K562 (cell line): Measurements from ENCODE around the gene SPATS1. TPM values are rescaled to one million over a fixed set of nuclear protein-coding genes. Genes with fewer than 3 reads are reported as not detected.

ENCODE experiments used
- ATAC-seq: fragments of 200-7000 bp; cut with Tn5 transposase; 3 replicates; pipeline ENCODE4 v1.9.1; 2020; ENCODE audit warnings: moderate library complexity
- BruUV-seq: library from RNA; stranded (reverse); fragments of 400-500 nt; replicated peaks from 2 replicates; lab custom pipeline; 2021; lab: Mats Ljungman, UMichigan
- CTCF ChIA-PET: fragments of 300-600 bp; formaldehyde crosslinking; extraction: SDS; loops from one replicate; lab custom pipeline; 2021; ENCODE audit warnings: low intra/inter-chr PET ratio; lab: Yijun Ruan, JAX
- POLR2A ChIA-PET: fragments of 300-600, 350-650 bp; sonication (Branson Sonifier 250); formaldehyde crosslinking; extraction: SDS; loops from one replicate; lab custom pipeline; 2021; ENCODE audit warnings: antibody characterized with exemption, inconsistent platforms; lab: Yijun Ruan, JAX
- DNase-seq, 4 experiments: peaks; one replicate each; pipeline versions ENCODE4 v3.0.0 to v3.0.0-alpha.2; 2011 to 2018; ENCODE audit warnings: low spot score in 3 of 4, mixed read lengths in 3 of 4; ENCODE audit errors: extremely low read depth in 1 of 4
- FAIRE-seq: peaks from 2 replicates; lab custom pipeline; 2011; peaks lifted over from hg19 to GRCh38; lab: Jason Lieb, UNC
- H2AFZ ChIP-seq: 2 replicates; pipeline ENCODE4 v1.6.0; 2011; ENCODE audit warnings: low read depth, low read length, control low read depth, inconsistent platforms
- H3K27ac ChIP-seq: fragments of 200-600 bp; 3 replicates; pipeline ENCODE4 v1.8.0; 2011; ENCODE audit warnings: low read depth, mild to moderate bottlenecking, control low read depth, inconsistent platforms, low read length, moderate library complexity, mixed read lengths; ENCODE audit errors: extremely low read depth
- H3K27me3 ChIP-seq, 2 experiments: fragments of 300-600 bp in 1 of 2; 2 replicates in 1 of 2; 3 replicates in 1 of 2; pipeline versions ENCODE4 v1.6.0 to v1.8.0; 2011; ENCODE audit warnings: inconsistent platforms in 2 of 2, low read length in 2 of 2, mild to moderate bottlenecking in 1 of 2, mixed read lengths in 1 of 2, moderate library complexity in 1 of 2; ENCODE audit not compliant: control insufficient read depth in 2 of 2, insufficient read depth in 2 of 2
- H3K36me3 ChIP-seq: fragments of 300-600 bp; 3 replicates; pipeline ENCODE4 v1.8.0; 2011; ENCODE audit warnings: mild to moderate bottlenecking, low read length, inconsistent platforms; ENCODE audit not compliant: control insufficient read depth, insufficient read depth
- H3K4me1 ChIP-seq, 2 experiments: fragments of 200-600 bp in 1 of 2; replicated peaks in 1 of 2; 2 replicates in 1 of 2; 3 replicates in 1 of 2; pipeline versions ENCODE4 v1.5.1 to v1.8.0; 2011; ENCODE audit warnings: inconsistent platforms in 2 of 2, low read length in 2 of 2, mild to moderate bottlenecking in 1 of 2, mixed read lengths in 1 of 2, moderate library complexity in 1 of 2; ENCODE audit not compliant: control insufficient read depth in 2 of 2, insufficient read depth in 2 of 2
- H3K4me2 ChIP-seq: 2 replicates; pipeline ENCODE4 v1.6.1; 2011; ENCODE audit warnings: low read length, control low read depth, inconsistent platforms, mixed read lengths; ENCODE audit not compliant: insufficient read depth
- H3K4me3 ChIP-seq: fragments of 200-600 bp; sonication (generic), shearing (Covaris generic); 2 replicates; pipeline ENCODE4 v1.5.1; 2016; ENCODE audit warnings: control low read depth, inconsistent platforms
- H3K79me2 ChIP-seq: fragments of 200-600 bp; 3 replicates; pipeline ENCODE4 v1.8.0; 2011; ENCODE audit warnings: low read length, inconsistent platforms; ENCODE audit not compliant: control insufficient read depth, insufficient read depth
- H3K9ac ChIP-seq, 2 experiments: 2 replicates each; pipeline versions ENCODE4 v1.6.0 to v1.6.1; 2011; ENCODE audit warnings: low read depth in 2 of 2, low read length in 2 of 2, control low read depth in 1 of 2, inconsistent platforms in 1 of 2, mild to moderate bottlenecking in 1 of 2, mixed read lengths in 1 of 2; ENCODE audit not compliant: insufficient read depth in 1 of 2
- H3K9me1 ChIP-seq: one replicate; pipeline ENCODE4 v1.6.0; 2011; ENCODE audit warnings: inconsistent platforms, mild to moderate bottlenecking, low read length, moderate library complexity; ENCODE audit not compliant: control insufficient read depth, insufficient read depth
- H3K9me3 ChIP-seq: replicated peaks from 2 replicates; pipeline ENCODE4 v1.5.1; 2011; ENCODE audit warnings: low read depth, low read length, inconsistent platforms; ENCODE audit not compliant: control insufficient read depth, insufficient read depth
- H4K20me1 ChIP-seq: replicated peaks from 2 replicates; pipeline ENCODE4 v1.6.1; 2011; ENCODE audit warnings: low read length, inconsistent platforms, mixed read lengths; ENCODE audit not compliant: control insufficient read depth, insufficient read depth
- ASH1L ChIP-seq: fragments of 450-650 bp; IDR thresholded peaks from 2 replicates; pipeline ENCODE4 v1.6.1; 2018; ENCODE audit warnings: borderline replicate concordance, mild to moderate bottlenecking, low read depth; ENCODE audit not compliant: partially characterized antibody
- ATF1 ChIP-seq, 2 experiments: fragments of 450-650 bp in 1 of 2; IDR thresholded peaks; 2 replicates each; pipeline ENCODE4 v1.6.1; 2016; ENCODE audit warnings: missing compliant biosample characterization in 1 of 2, missing genetic modification characterization in 1 of 2
- C11orf30 ChIP-seq: fragments of 450-650 bp; IDR thresholded peaks from 2 replicates; pipeline ENCODE4 v1.6.1; 2016; ENCODE audit warnings: low read depth, mild to moderate bottlenecking
- HIVEP1 ChIP-seq: fragments of 250-450 bp; sonication (Bioruptor Pico); IDR thresholded peaks from 2 replicates; pipeline ENCODE4 v1.4.0; 2020; ENCODE audit warnings: mild to moderate bottlenecking
- KLF6 ChIP-seq: fragments of 250-450 bp; sonication (Bioruptor Pico); IDR thresholded peaks from 2 replicates; pipeline ENCODE4 v1.4.0; 2020; ENCODE audit warnings: mild to moderate bottlenecking, moderate library complexity, borderline replicate concordance
- MAFF ChIP-seq: IDR thresholded peaks from 2 replicates; pipeline ENCODE4 v1.6.1; 2012; ENCODE audit warnings: low read length, improper control_type of control experiment
- MBD2 ChIP-seq: sonication (generic); IDR thresholded peaks from 2 replicates; pipeline ENCODE4 v1.6.1; 2016; ENCODE audit warnings: low read depth, borderline replicate concordance
- MYC ChIP-seq, 2 experiments: fragments of 250-450 bp in 1 of 2; sonication (Bioruptor Pico) in 1 of 2; IDR thresholded peaks; 2 replicates each; pipeline versions ENCODE4 v1.5.1 to v1.6.1; 2012 to 2021; ENCODE audit warnings: low read depth in 2 of 2, borderline replicate concordance in 1 of 2, improper control_type of control experiment in 1 of 2, low read length in 1 of 2, mild to moderate bottlenecking in 1 of 2, moderate library complexity in 1 of 2
- NCOA1 ChIP-seq: fragments of 450-650 bp; IDR thresholded peaks from 2 replicates; pipeline ENCODE4 v1.6.1; 2016; ENCODE audit warnings: low read depth
- NR0B1 ChIP-seq: fragments of 450-650 bp; IDR thresholded peaks from one replicate; pipeline ENCODE4 v1.6.1; 2018; ENCODE audit warnings: mild to moderate bottlenecking, moderate library complexity; ENCODE audit not compliant: partially characterized antibody
- PCBP1 ChIP-seq: fragments of 200-400 bp; formaldehyde crosslinking; IDR thresholded peaks from 2 replicates; pipeline ENCODE4 v1.6.1; 2018; ENCODE audit warnings: mild to moderate bottlenecking, low read depth, low read length; ENCODE audit not compliant: poor library complexity, severe bottlenecking
- UBTF ChIP-seq, 2 experiments: IDR thresholded peaks; 2 replicates each; pipeline ENCODE4 v1.6.1; 2012; ENCODE audit warnings: improper control_type of control experiment in 2 of 2, low read depth in 2 of 2, low read length in 2 of 2, borderline replicate concordance in 1 of 2
- ZC3H11A ChIP-seq: IDR thresholded peaks from 2 replicates; pipeline ENCODE4 v1.6.1; 2012; ENCODE audit warnings: low read depth, low read length, improper control_type of control experiment
- ZEB2 ChIP-seq: fragments of 450-650 bp; IDR thresholded peaks from 2 replicates; pipeline ENCODE4 v1.6.1; 2016
- ZFP36 ChIP-seq: fragments of 150-350 bp; IDR thresholded peaks from 2 replicates; pipeline ENCODE4 v1.6.1; 2018; ENCODE audit warnings: low read length, low read depth; ENCODE audit not compliant: partially characterized antibody
- ZNF232 ChIP-seq: sonication (generic); formaldehyde crosslinking; IDR thresholded peaks from 2 replicates; pipeline ENCODE4 v1.8.0; 2022; ENCODE audit warnings: mild to moderate bottlenecking, missing genetic modification reagents
- ZNF586 ChIP-seq: fragments of 450-650 bp; formaldehyde crosslinking; conservative IDR thresholded peaks from 2 replicates; pipeline ENCODE4 v1.4.0; 2020; ENCODE audit warnings: mild to moderate bottlenecking, moderate library complexity
- ZNF668 ChIP-seq: fragments of 250-450 bp; sonication (Bioruptor Pico); IDR thresholded peaks from 2 replicates; pipeline ENCODE4 v1.8.0; 2022; ENCODE audit warnings: mild to moderate bottlenecking, inconsistent platforms
- WGBS: fragments of 100-300 bp; shearing (Covaris generic); methylation state at CpG from one replicate; pipeline ENCODE4 v1.1.6; 2016; ENCODE audit warnings: low coverage, mixed read lengths; ENCODE audit not compliant: insufficient coverage; ENCODE audit errors: missing lambda C conversion rate; 5-methylcytosine and 5-hydroxymethylcytosine counted together
- in situ Hi-C: fragments of 300-500 bp; cut with MboI; formaldehyde crosslinking; loops from 4 replicates; pipeline ENCODE4 v1.15.0; 2018; ENCODE audit warnings: inconsistent platforms, mixed read lengths
- intact Hi-C: fragments of 100-400 bp; cut with micrococcal nuclease; formaldehyde crosslinking; loops from 2 replicates; pipeline ENCODE4 v1.14.2; 2022
- polyA plus RNA-seq, 8 experiments: library from polyadenylated mRNA; depleted of rRNA in 4 of 8; stranded (reverse) in 5 of 8; unstranded in 3 of 8; fragments of >200 nt; fragmentation: Nextera tagmentation in 2 of 8; fragmentation: Illumina TruSeq in 1 of 8; extraction: Ambion mirVana in 2 of 8; extraction: Trizol in 1 of 8; gene quantifications; 2 replicates each; pipeline versions ENCODE4 v1.2.1 to v1.2.3, GENCODE V29; 2011 to 2014; ENCODE audit warnings: inconsistent platforms in 1 of 8, missing spikeins in 1 of 8
- total RNA-seq, 7 experiments: library from RNA; depleted of rRNA in 6 of 7; stranded (reverse); fragments of >200 nt in 6 of 7; fragmentation: Illumina TruSeq in 2 of 7; extraction: Trizol in 2 of 7; gene quantifications; 2 replicates each; pipeline versions ENCODE4 v1.2.1 to v1.2.3, GENCODE V29; 2011 to 2021; ENCODE audit warnings: low replicate concordance in 1 of 7

SPATS1 gene
- total and polyA plus RNA-seq, 9 of the 15 experiments (the other 6 are each of a cell fraction or from before 2014, with no cell fraction given), result not detected

DNA sequence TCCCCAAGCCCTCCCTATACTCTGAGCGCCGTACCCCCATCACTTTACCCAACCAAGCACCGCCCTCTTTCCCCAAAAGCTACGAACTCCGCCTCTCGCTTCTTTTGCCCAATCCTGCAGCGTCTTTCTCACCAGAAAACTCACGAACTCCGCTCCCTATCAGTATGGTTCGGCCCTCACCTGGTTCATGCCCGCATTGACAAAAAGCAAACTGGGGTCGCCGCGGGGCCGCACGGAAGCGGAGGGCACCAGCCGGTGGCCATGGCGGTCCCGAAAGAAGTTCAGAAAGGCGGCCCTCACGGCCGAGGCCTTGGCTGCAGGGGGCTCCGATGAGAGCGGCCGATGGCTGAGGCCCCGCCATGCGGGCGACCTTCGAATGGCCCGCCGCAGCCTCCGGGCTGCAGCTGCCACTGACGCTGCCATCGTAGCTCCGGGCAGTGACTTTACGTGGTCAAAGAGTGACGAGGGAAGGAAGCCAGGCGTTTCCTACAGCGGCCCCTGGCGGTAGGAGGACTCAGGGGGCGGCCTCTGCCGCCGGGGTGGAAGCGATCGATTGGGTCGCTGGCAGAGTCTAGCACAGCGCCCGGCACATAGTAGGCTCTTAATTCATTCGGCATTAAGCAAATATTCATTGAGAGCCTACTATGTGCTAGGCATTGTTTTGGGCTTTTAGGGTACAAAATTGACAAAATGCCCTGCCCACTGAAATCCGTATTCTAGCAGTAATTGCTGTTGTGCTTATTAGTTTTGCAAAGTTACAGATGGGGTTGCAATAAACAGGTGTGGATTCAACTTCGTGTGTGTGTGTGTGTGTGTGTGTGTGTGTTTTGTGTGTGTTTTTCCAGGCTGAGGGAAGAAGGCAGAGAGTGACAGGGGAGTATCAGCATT lies 29.3 kb upstream of the SPATS1 start, which contains the start of gene AARS2:
TSS of gene AARS2 (minus strand) at position 447 of the 888 bp plus-strand sequence. CDS start at position 423, 24 bp downstream.
- Histone ChIP-seq H3K4me2 (peak within 1 kb of the TSS; percentile 91), H3K9me3 (no peaks in the 10 kb centered on the region), H2AFZ (peak within 1 kb of the TSS; percentile 92), H3K79me2 (peaks cover 15% of the 10 kb centered on the region), H3K27ac (peak within 1 kb of the TSS; percentile 73), H3K9ac (peak within 1 kb of the TSS; percentile 89 to 94), H3K36me3 (peaks cover 36% of the 10 kb centered on the region), H3K9me1 (no peaks in the 10 kb centered on the region), H3K4me1 (peaks cover 5 to 6% of the 10 kb centered on the region in 2 experiments; a peak in 3 of 5 replicates), H3K4me3 (peak within 1 kb of the TSS; percentile 92), H4K20me1 (no peaks in the 10 kb centered on the region), H3K27me3 (peaks cover 10 to 14% of the 10 kb centered on the region in 2 experiments; a peak in 4 of 5 replicates)
- ATAC-seq (peak; percentile 99), DNase-seq (peak; percentile 92 to 96 (median 94)), FAIRE-seq (peak; percentile 85)
- ChIA-PET POLR2A (interaction anchor here (0.6 to 11.9 kb wide), 20 partner anchors 9 to 569 kb away, joined by 3 to 116 read pairs (median 4); no protein-coding TSS in a partner anchor), CTCF (interaction anchor here (0.7 kb wide), 1 partner anchor 157 kb away, joined by 3 read pairs; no protein-coding TSS in a partner anchor)
- no TSS peak for BruUV-seq
- 2% methylated on average over 52 of the region's 52 CpGs for WGBS
- in situ Hi-C loops, result no loop called here
- intact Hi-C loops, result no loop called here
- no peak for TF ChIP-seq HIVEP1 (CRISPR knock-in tag)
- TF ChIP-seq MBD2, result peak; percentile 88
- TF ChIP-seq ZC3H11A, result no peak
- TF ChIP-seq MYC (IDR thresholded peaks at IDR 0.05; ENCODE audit: low read depth, low read length), result peak; percentile 85
- peak; percentile 93 for TF ChIP-seq MYC (CRISPR knock-in tag; IDR thresholded peaks at IDR 0.05; ENCODE audit: borderline replicate concordance, low read depth)
- no peak for TF ChIP-seq ZNF232
- no peak for TF ChIP-seq NR0B1
- TF ChIP-seq UBTF (IDR thresholded peaks at IDR 0.05; ENCODE audit: borderline replicate concordance in 1 of 2, low read depth in 2 of 2, low read length in 2 of 2), result peak; percentile 77 to 86; a peak in 2 of 4 replicates
- no peak for TF ChIP-seq KLF6
- no peak for TF ChIP-seq ASH1L
- TF ChIP-seq ZFP36, result peak; percentile 30
- TF ChIP-seq MAFF, result no peak
- TF ChIP-seq ZEB2, result no peak
- no peak; the same call in 1 of the 2 replicates for TF ChIP-seq NCOA1
- no peak for TF ChIP-seq ZNF586 (CRISPR knock-in tag)
- peak; percentile 48 for TF ChIP-seq PCBP1
- TF ChIP-seq ZNF668 (CRISPR knock-in tag), result no peak
- TF ChIP-seq ATF1 (CRISPR knock-in tag; IDR thresholded peaks at IDR 0.05), result peak; percentile 75
- TF ChIP-seq ATF1 (tag; IDR thresholded peaks at IDR 0.05), result peak; percentile 97
- peak; percentile 96 for TF ChIP-seq C11orf30
